Glutamatergic neuron (in vitro differentiated cells): ENCODE data around the gene KDM6A. TPM values are rescaled to one million over a fixed set of nuclear protein-coding genes. Genes with fewer than 3 reads are reported as not detected.
"Not testable (repeated sequence)": the region's sequence is repeated elsewhere in the genome, so short reads cannot be mapped to it uniquely, and the experiment has no call there.

Experiments used
- DNase-seq: peaks from one replicate; pipeline ENCODE4 v3.0.0; 2022
- H3K27ac Mint-ChIP-seq: one replicate; pipeline ENCODE4 v1.8.0; 2020; ENCODE audit warnings: mild to moderate bottlenecking, mixed read lengths, inconsistent platforms; ENCODE audit not compliant: unreplicated experiment
- H3K27me3 Mint-ChIP-seq: one replicate; pipeline ENCODE4 v1.8.0; 2020; ENCODE audit warnings: mild to moderate bottlenecking, moderate library complexity, mixed read lengths, inconsistent platforms; ENCODE audit not compliant: unreplicated experiment
- H3K36me3 Mint-ChIP-seq: one replicate; pipeline ENCODE4 v1.8.0; 2020; ENCODE audit warnings: mild to moderate bottlenecking, mixed read lengths, inconsistent platforms; ENCODE audit not compliant: unreplicated experiment
- H3K4me1 Mint-ChIP-seq: one replicate; pipeline ENCODE4 v1.8.0; 2020; ENCODE audit warnings: mild to moderate bottlenecking, low read depth, mixed read lengths, inconsistent platforms; ENCODE audit not compliant: unreplicated experiment
- H3K4me3 Mint-ChIP-seq: one replicate; pipeline ENCODE4 v1.8.0; 2020; ENCODE audit warnings: mild to moderate bottlenecking, mixed read lengths, inconsistent platforms; ENCODE audit not compliant: unreplicated experiment
- H3K9me3 Mint-ChIP-seq: one replicate; pipeline ENCODE4 v1.8.0; 2020; ENCODE audit warnings: mild to moderate bottlenecking, moderate library complexity, mixed read lengths, inconsistent platforms; ENCODE audit not compliant: unreplicated experiment
- total RNA-seq: library from RNA; stranded (reverse); fragmentation: NEBNext Ultra II Directional; extraction: Animal tissue kit (Norgen Biotek cat#: 25700); gene quantifications from one replicate; pipeline ENCODE4 v1.2.1, GENCODE V29; 2021; ENCODE audit not compliant: unreplicated experiment
- TF ChIP-seq, protein P1 (sequence below): fragments of 200-600 bp; sonication (generic); IDR thresholded peaks from one replicate; pipeline ENCODE4 v1.5.0; 2021; ENCODE audit not compliant: partially characterized antibody, unreplicated experiment

The KDM6A gene
- total RNA-seq, 1 donor from 2014 or later, result 26.5 TPM

DNA sequence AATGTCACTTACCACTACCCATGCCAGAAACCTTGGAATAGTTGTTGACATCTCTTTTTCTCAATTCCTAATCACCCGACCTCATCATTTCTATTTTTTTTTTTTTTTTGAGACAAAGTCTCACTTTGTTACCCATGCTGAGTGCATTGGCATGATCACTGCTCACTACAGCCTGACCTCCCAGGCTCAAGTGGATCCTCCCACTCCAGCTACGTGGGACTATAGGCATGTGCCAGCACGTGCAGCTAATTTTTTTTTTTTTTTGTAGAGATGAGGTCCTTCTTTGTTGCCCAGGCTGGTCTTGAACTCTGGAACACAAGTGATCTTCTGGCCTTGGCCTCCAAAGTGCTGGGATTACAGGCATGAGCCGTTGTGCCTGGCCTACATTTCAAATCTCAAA, 12.0 kb downstream of the KDM6A start:
- Mint-ChIP-seq H3K4me1 (peaks cover 3% of the 10 kb centered on the region), H3K36me3 (no peaks in the 10 kb centered on the region), H3K9me3 (no peaks in the 10 kb centered on the region), H3K27me3 (peaks cover 1% of the 10 kb centered on the region), H3K4me3 (no peak overlapping the region), H3K27ac (no peak overlapping the region)
- no peak for DNase-seq
- TF ChIP-seq, protein P1, sequence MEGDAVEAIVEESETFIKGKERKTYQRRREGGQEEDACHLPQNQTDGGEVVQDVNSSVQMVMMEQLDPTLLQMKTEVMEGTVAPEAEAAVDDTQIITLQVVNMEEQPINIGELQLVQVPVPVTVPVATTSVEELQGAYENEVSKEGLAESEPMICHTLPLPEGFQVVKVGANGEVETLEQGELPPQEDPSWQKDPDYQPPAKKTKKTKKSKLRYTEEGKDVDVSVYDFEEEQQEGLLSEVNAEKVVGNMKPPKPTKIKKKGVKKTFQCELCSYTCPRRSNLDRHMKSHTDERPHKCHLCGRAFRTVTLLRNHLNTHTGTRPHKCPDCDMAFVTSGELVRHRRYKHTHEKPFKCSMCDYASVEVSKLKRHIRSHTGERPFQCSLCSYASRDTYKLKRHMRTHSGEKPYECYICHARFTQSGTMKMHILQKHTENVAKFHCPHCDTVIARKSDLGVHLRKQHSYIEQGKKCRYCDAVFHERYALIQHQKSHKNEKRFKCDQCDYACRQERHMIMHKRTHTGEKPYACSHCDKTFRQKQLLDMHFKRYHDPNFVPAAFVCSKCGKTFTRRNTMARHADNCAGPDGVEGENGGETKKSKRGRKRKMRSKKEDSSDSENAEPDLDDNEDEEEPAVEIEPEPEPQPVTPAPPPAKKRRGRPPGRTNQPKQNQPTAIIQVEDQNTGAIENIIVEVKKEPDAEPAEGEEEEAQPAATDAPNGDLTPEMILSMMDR, result no peak

DNA sequence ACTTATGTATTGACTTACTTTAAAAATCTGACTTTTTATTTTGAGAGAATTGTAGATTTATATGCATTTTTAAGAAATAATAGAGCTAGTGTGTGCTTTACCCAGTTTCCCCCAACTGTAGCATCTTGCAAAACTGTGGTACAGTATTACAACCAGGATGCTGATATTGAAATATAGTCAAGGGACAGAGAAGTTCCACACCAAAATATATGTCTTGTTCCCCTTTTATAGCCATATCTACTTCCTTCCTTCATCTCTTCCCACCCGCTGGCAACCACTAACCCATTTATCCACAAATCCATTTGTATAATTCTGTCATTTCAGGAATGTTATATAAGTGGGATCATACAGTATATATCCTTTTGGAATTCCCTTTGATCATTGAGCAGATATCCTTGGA, 16.8 kb downstream of the KDM6A start:
- TF ChIP-seq, protein P1, result no peak
- H3K27ac Mint-ChIP-seq, result no peak overlapping the region
- no peak overlapping the region for H3K4me3 Mint-ChIP-seq
- no peaks in the 10 kb centered on the region for H3K4me1 Mint-ChIP-seq
- H3K36me3 Mint-ChIP-seq, result no peaks in the 10 kb centered on the region
- no peaks in the 10 kb centered on the region for H3K9me3 Mint-ChIP-seq
- no peaks in the 10 kb centered on the region for H3K27me3 Mint-ChIP-seq
- DNase-seq, result no peak

DNA sequence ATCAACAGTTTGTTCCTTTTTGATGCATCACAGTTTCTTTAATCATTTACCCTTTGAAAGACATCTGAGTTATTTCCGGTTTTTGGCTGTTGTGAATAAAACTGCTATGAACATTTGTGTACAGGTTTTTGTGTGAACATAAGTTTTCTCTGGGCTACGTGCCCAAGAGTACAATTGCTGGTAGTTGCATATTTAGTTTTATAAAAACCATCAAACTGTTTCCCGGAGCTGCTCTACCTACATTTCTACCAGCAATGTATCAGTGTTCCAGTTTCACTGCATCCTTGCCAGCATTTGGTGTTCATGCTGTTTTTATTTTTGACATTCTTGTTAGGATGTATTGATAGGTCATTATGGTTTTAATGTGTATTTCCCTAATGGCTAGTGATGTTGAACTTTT, 17.3 kb downstream of the KDM6A start:
- H3K4me1 Mint-ChIP-seq, result no peaks in the 10 kb centered on the region
- no peak overlapping the region for H3K27ac Mint-ChIP-seq
- H3K36me3 Mint-ChIP-seq, result no peaks in the 10 kb centered on the region
- H3K27me3 Mint-ChIP-seq, result no peaks in the 10 kb centered on the region
- DNase-seq, result no peak
- TF ChIP-seq, protein P1, result no peak
- no peak overlapping the region for H3K4me3 Mint-ChIP-seq
- H3K9me3 Mint-ChIP-seq, result peaks cover under 1% of the 10 kb centered on the region

DNA sequence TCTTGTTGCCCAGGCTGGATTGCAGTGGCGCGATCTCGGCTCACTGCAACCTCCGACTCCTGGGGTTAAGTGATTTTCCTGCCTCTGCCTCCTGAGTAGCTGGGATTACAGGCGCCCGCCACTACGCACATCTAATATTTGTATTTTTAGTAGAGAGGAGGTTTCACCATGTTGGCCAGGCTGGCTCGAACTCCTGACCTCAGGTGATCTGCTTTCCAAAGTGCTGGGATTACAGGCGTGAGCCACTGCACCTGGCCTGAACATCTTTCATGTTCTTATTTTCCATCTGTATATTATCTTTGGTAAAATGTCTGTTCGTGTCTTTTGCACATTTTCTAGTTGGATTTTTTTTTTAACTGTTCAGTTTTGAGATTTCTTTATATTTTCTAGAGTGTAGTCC, 17.7 kb downstream of the KDM6A start:
- H3K9me3 Mint-ChIP-seq, H3K4me3 Mint-ChIP-seq, H3K4me1 Mint-ChIP-seq: not testable (repeated sequence)

DNA sequence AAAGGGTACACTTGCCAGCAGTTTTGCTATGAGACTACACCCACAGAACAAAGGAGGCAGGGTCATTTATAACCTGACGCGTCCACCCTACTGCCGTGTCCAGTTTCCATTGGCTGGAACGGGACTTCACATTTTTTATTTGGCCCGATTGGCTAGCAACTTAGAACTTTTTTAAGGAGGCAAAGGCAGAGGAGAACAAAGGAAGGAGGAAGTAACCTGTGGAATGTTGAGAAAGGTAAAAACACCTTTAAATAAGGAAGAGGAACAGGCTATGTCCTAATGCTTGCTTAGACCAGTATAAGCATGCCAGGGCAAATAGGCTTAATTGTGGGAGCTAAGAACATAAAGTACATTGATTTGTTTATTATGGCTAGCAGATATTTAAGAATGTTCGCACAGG, 18.7 kb downstream of the KDM6A start:
- no peaks in the 10 kb centered on the region for H3K36me3 Mint-ChIP-seq
- no peak overlapping the region for H3K4me3 Mint-ChIP-seq
- peaks cover 3% of the 10 kb centered on the region for H3K9me3 Mint-ChIP-seq
- no peak overlapping the region for H3K27ac Mint-ChIP-seq
- TF ChIP-seq, protein P1, result no peak
- H3K27me3 Mint-ChIP-seq, result peaks cover 2% of the 10 kb centered on the region
- DNase-seq, result no peak
- H3K4me1 Mint-ChIP-seq, result no peaks in the 10 kb centered on the region

More for the DNA sequence above, 17.7 kb downstream of the KDM6A start:
- DNase-seq, H3K27me3 Mint-ChIP-seq, H3K27ac Mint-ChIP-seq, H3K36me3 Mint-ChIP-seq: not testable (repeated sequence)

DNA sequence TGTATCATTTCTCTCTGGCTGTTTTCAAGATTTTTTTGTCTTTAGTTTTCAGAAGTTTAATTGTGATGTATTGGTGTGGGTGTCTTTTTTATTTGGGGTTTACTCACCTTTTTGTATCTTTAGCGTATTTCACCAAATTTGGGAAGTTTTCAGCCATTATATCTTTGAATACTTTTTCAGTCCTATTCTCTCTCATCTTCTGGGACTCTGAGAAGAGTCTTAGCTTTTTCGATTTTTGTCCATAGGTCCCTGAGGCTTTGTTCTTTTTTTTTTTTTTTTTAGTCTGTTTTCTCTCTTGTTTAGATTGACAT, 23.8 kb downstream of the KDM6A start:
- Mint-ChIP-seq H3K36me3 (no peaks in the 10 kb centered on the region), H3K4me3 (no peak overlapping the region), H3K4me1 (peaks cover 10% of the 10 kb centered on the region), H3K27ac (no peak overlapping the region), H3K9me3 (peaks cover 6% of the 10 kb centered on the region), H3K27me3 (peaks cover 2% of the 10 kb centered on the region)
- TF ChIP-seq, protein P1, result no peak
- no peak for DNase-seq
